Sigmoid colon (tissue), 4 donors: ENCODE results near the gene SNX20.

ENCODE experiments used
- CTCF ChIP-seq, 4 experiments: fragments of 450-650 bp in 3 of 4; fragments of 200-600 bp in 1 of 4; IDR thresholded peaks; one replicate each; pipeline ENCODE4 v1.5.1; 2016 to 2019; ENCODE audit warnings: antibody characterized with exemption in 4 of 4, mild to moderate bottlenecking in 3 of 4, moderate library complexity in 2 of 4
- POLR2A ChIP-seq, 2 donors: fragments of 450-650 bp; IDR thresholded peaks; one replicate each; pipeline ENCODE4 v1.6.1; 2016; ENCODE audit warnings: antibody characterized with exemption in 2 of 2, mild to moderate bottlenecking in 2 of 2, moderate library complexity in 2 of 2
- POLR2AphosphoS5 ChIP-seq, 4 donors: sonication (generic); formaldehyde crosslinking; IDR thresholded peaks; one replicate each; pipeline ENCODE4 v1.6.1; 2017; ENCODE audit warnings: antibody characterized with exemption in 4 of 4

- TF ChIP-seq CTCF (IDR thresholded peaks at IDR 0.05) (no peak), POLR2AphosphoS5 (IDR thresholded peaks at IDR 0.05) (no peak), POLR2A (IDR thresholded peaks at IDR 0.05) (no peak)
Observed at GRCh38 chr16:50688083-50688482, 7.0 kb upstream of the SNX20 start.
